Raji (cell line): ENCODE results near the gene CDC123.

Experiments used
- POLR2A ChIP-seq: IDR thresholded peaks from 2 replicates; pipeline ENCODE4 v1.6.1; 2011; ENCODE audit warnings: low read depth, low read length, control low read depth; ENCODE audit not compliant: insufficient read depth

The CDC123 gene

GRCh38 chr10:12181065-12181775, 14.8 kb upstream of the CDC123 start:
- TF ChIP-seq POLR2A: no peak

- TF ChIP-seq POLR2A: no peak
These were observed 11.8 kb upstream of the CDC123 start for GRCh38 chr10:12184165-12184564.

GRCh38 chr10:12186323-12186722, 9.7 kb upstream of the CDC123 start:
- no peak for TF ChIP-seq POLR2A

GRCh38 chr10:12187321-12187905, 8.6 kb upstream of the CDC123 start:
- TF ChIP-seq POLR2A: no peak

- TF ChIP-seq POLR2A: no peak
These were observed 7.3 kb upstream of the CDC123 start for GRCh38 chr10:12188656-12189055.

GRCh38 chr10:12189426-12189825, 6.6 kb upstream of the CDC123 start:
- TF ChIP-seq POLR2A: no peak

GRCh38 chr10:12191715-12192114, 4.3 kb upstream of the CDC123 start:
- TF ChIP-seq POLR2A: no peak

GRCh38 chr10:12193193-12193592, 2.8 kb upstream of the CDC123 start:
- TF ChIP-seq POLR2A: no peak

- TF ChIP-seq POLR2A: no peak
These were observed 1.2 kb upstream of the CDC123 start for GRCh38 chr10:12194752-12195271.

- no peak for TF ChIP-seq POLR2A
These were observed 746 bp upstream of the CDC123 start for GRCh38 chr10:12195281-12195602.

- TF ChIP-seq POLR2A: no peak
These were observed 683 bp downstream of the CDC123 start for GRCh38 chr10:12196531-12197211.

GRCh38 chr10:12198156-12198555, 2.2 kb downstream of the CDC123 start:
- no peak for TF ChIP-seq POLR2A

- no peak for TF ChIP-seq POLR2A
These were observed 4.9 kb downstream of the CDC123 start for GRCh38 chr10:12200850-12201249.

- TF ChIP-seq POLR2A: no peak
These were observed 5.6 kb downstream of the CDC123 start for GRCh38 chr10:12201543-12201942.

GRCh38 chr10:12202226-12202625, 6.2 kb downstream of the CDC123 start:
- TF ChIP-seq POLR2A: no peak

- no peak for TF ChIP-seq POLR2A
These were observed 9.1 kb downstream of the CDC123 start for GRCh38 chr10:12205082-12205481.
